GM23248 (cell line): ENCODE measurements around the gene IHH. TPM values are rescaled to one million over a fixed set of nuclear protein-coding genes. Genes with fewer than 3 reads are reported as not detected.

Experiments used
- DNase-seq: peaks from one replicate; pipeline ENCODE4 v3.0.0-alpha.2; 2015
- H2AFZ ChIP-seq: fragments of 200-600 bp; sonication (generic); 2 replicates; pipeline ENCODE4 v1.6.1; 2016; ENCODE audit warnings: antibody characterized with exemption
- H3F3A ChIP-seq: fragments of 200-600 bp; sonication (generic); 2 replicates; pipeline ENCODE4 v1.6.1; 2016; ENCODE audit warnings: mild to moderate bottlenecking, antibody characterized with exemption, mixed run types; ENCODE audit not compliant: insufficient read depth
- H3K27ac ChIP-seq: fragments of 200-600 bp; sonication (generic); 2 replicates; pipeline ENCODE4 v1.5.1; 2016; ENCODE audit warnings: mild to moderate bottlenecking
- H3K27me3 ChIP-seq: fragments of 200-600 bp; sonication (generic); replicated peaks from 2 replicates; pipeline ENCODE4 v1.6.1; 2016; ENCODE audit warnings: mild to moderate bottlenecking; ENCODE audit not compliant: insufficient read depth
- H3K36me3 ChIP-seq: fragments of 200-600 bp; sonication (generic); 2 replicates; pipeline ENCODE4 v1.6.1; 2016; ENCODE audit warnings: low read depth, mild to moderate bottlenecking
- H3K4me1 ChIP-seq: fragments of 200-600 bp; sonication (generic); 2 replicates; pipeline ENCODE4 v1.6.1; 2016; ENCODE audit warnings: mild to moderate bottlenecking; ENCODE audit not compliant: insufficient read depth
- H3K4me2 ChIP-seq: fragments of 200-600 bp; sonication (generic); one replicate; pipeline ENCODE4 v1.6.1; 2016; ENCODE audit warnings: mild to moderate bottlenecking; ENCODE audit not compliant: unreplicated experiment
- H3K4me3 ChIP-seq: fragments of 200-600 bp; sonication (generic); 2 replicates; pipeline ENCODE4 v1.5.1; 2016; ENCODE audit warnings: mild to moderate bottlenecking
- H3K79me2 ChIP-seq: fragments of 200-600 bp; sonication (generic); 2 replicates; pipeline ENCODE4 v1.6.1; 2016; ENCODE audit warnings: mild to moderate bottlenecking; ENCODE audit not compliant: insufficient read depth
- H3K9ac ChIP-seq: fragments of 200-600 bp; sonication (generic); 2 replicates; pipeline ENCODE4 v1.6.1; 2016; ENCODE audit warnings: mild to moderate bottlenecking
- H3K9me2 ChIP-seq: fragments of 200-600 bp; sonication (generic); 2 replicates; pipeline ENCODE4 v1.6.1; 2016; ENCODE audit warnings: mixed run types, mild to moderate bottlenecking, moderate library complexity; ENCODE audit not compliant: insufficient read depth
- H3K9me3 ChIP-seq: fragments of 200-600 bp; sonication (generic); one replicate; pipeline ENCODE4 v1.6.1; 2017; ENCODE audit warnings: low read depth
- H4K20me1 ChIP-seq: fragments of 200-600 bp; sonication (generic); 2 replicates; pipeline ENCODE4 v1.6.0; 2016; ENCODE audit not compliant: insufficient read depth
- EZH2 ChIP-seq: fragments of 200-600 bp; sonication (generic); IDR thresholded peaks from 2 replicates; pipeline ENCODE4 v1.6.1; 2018; ENCODE audit warnings: antibody characterized with exemption, mild to moderate bottlenecking; ENCODE audit not compliant: insufficient read depth, poor library complexity, severe bottlenecking
- EZH2phosphoT487 ChIP-seq: fragments of 200-600 bp; sonication (generic); IDR thresholded peaks from 2 replicates; pipeline ENCODE4 v1.6.1; 2018; ENCODE audit warnings: antibody characterized with exemption, moderate library complexity, mild to moderate bottlenecking, low read depth; ENCODE audit not compliant: insufficient read depth
- WGBS, 2 experiments: methylation state at CpG; one replicate each; pipeline ENCODE4 v1.1.6; 2015 to 2017; ENCODE audit warnings: low lambda C conversion rate in 2 of 2, low coverage in 1 of 2; ENCODE audit errors: missing lambda C conversion rate in 2 of 2; 5-methylcytosine and 5-hydroxymethylcytosine counted together
- in situ Hi-C: fragments of 300-500 bp; cut with MboI; formaldehyde crosslinking; loops from 2 replicates; pipeline ENCODE4 v1.15.0; 2020
- microRNA counts: library from miRNA; unstranded; fragments of <30 nt; microRNA quantifications from one replicate; lab custom pipeline; 2016
- microRNA-seq: library from miRNA; unstranded; fragments of <30 nt; microRNA quantifications from one replicate; pipeline ENCODE4, GENCODE V29; 2016; ENCODE audit warnings: borderline number of aligned reads
- polyA plus RNA-seq: library from polyadenylated mRNA; unstranded; fragments of >200 nt; fragmentation: Nextera tagmentation; extraction: Ambion mirVana; gene quantifications from 2 replicates; pipeline ENCODE4 v1.2.1, GENCODE V29; 2016
- small RNA-seq: library from RNA; depleted of rRNA; stranded (forward); fragments of <200 nt; gene quantifications from one replicate; pipeline ENCODE3, GENCODE V24; 2014; ENCODE audit warnings: low read depth, low replicate concordance
- total RNA-seq: library from RNA; depleted of rRNA; stranded (reverse); fragments of >200 nt; shearing (Covaris generic); gene quantifications from 2 replicates; pipeline ENCODE4 v1.2.3, GENCODE V29; 2014; rRNA removed

Gene IHH
- total and polyA plus RNA-seq, 2 experiments from 2014 or later: not detected

DNA sequence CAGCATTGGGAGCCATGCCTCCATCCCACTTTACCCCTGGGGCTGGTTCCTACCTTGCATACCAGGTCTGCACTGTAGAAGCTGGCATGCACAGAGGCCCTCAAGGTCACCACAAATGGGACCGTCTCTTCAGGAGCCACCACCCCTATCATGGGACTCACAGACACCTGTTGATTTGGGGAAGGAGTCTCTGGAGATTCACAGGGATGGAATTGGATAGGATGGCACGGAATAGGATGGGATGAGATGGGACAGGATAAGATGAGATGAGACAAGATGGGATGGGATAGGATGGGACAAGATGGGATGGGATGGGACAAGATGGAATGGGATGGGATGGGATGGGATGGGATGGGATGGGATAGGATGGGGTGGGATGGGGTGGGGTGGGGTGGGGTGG, 51.4 kb downstream of the IHH start:
- Histone ChIP-seq H3K9me2 (no peaks in the 10 kb centered on the region), H4K20me1 (no peaks in the 10 kb centered on the region), H3K4me3 (no peak overlapping the region), H3K27me3 (peaks cover 12% of the 10 kb centered on the region), H3K9me3 (no peaks in the 10 kb centered on the region), H3K9ac (no peak overlapping the region), H2AFZ (no peak overlapping the region), H3F3A (no peaks in the 10 kb centered on the region), H3K4me2 (no peak overlapping the region), H3K79me2 (no peaks in the 10 kb centered on the region), H3K36me3 (no peaks in the 10 kb centered on the region), H3K27ac (no peak overlapping the region), H3K4me1 (no peaks in the 10 kb centered on the region)
- WGBS, 2 experiments: 38 to 45% methylated on average over 2 of the region's 2 CpGs
- no peak for TF ChIP-seq EZH2
- no peak for TF ChIP-seq EZH2phosphoT487
- DNase-seq: no peak
- in situ Hi-C loops: no loop called here

MicroRNA genes within 50 kb of the gene (microRNA counts, 767-probe panel; counts per million panel counts)
- 447 counts per million, percentile 86 among the panel's probes with 10 or more counts for microRNA hsa-miR-3131 (lab: Ali Mortazavi, UCI)

Small RNA genes lying within 50 kb of the gene (microRNA-seq; reads per million reads assigned to microRNA genes)
- gene MIR3131: not detected

Small RNA genes lying within 50 kb of the gene (small RNA-seq; reads per million reads assigned to genes)
- not detected for gene MIR3131
- gene RN7SL764P: not detected

Other genes with a start within 250 kb of the IHH start
- gene PRKAG3, start 229.1 kb downstream of the IHH start, total RNA-seq: not detected in 2 replicates
- not detected in 2 replicates for gene PRKAG3, start 229.1 kb downstream of the IHH start, polyA plus RNA-seq
- gene WNT6, start 201.1 kb downstream of the IHH start, total RNA-seq: not detected in 2 replicates
- not detected in 2 replicates for gene WNT6, start 201.1 kb downstream of the IHH start, polyA plus RNA-seq
- gene WNT10A, start 180.1 kb downstream of the IHH start, total RNA-seq: not detected in 2 replicates
- not detected in 2 replicates for gene WNT10A, start 180.1 kb downstream of the IHH start, polyA plus RNA-seq
- gene CDK5R2, start 101.3 kb downstream of the IHH start, total RNA-seq: not detected in 2 replicates
- not detected in 2 replicates for gene CDK5R2, start 101.3 kb downstream of the IHH start, polyA plus RNA-seq
- not detected in 2 replicates for gene FEV, start 75.7 kb downstream of the IHH start, total RNA-seq
- gene FEV, start 75.7 kb downstream of the IHH start, polyA plus RNA-seq: not detected in 2 replicates
- not detected in 2 replicates for gene CRYBA2, start 67.5 kb downstream of the IHH start, total RNA-seq
- gene CRYBA2, start 67.5 kb downstream of the IHH start, polyA plus RNA-seq: not detected in 2 replicates
- gene CFAP65, start 19.4 kb downstream of the IHH start, total RNA-seq: not detected in 2 replicates
- gene CFAP65, start 19.4 kb downstream of the IHH start, polyA plus RNA-seq: 0.08 TPM in 1 of 2 replicates, not detected in the other
- gene NHEJ1, start 99.9 kb upstream of the IHH start, total RNA-seq: 8.3 and 16.1 TPM in 2 replicates
- gene NHEJ1, start 99.9 kb upstream of the IHH start, polyA plus RNA-seq: 8.3 and 10.5 TPM in 2 replicates
- 0.13 and 1.2 TPM in 2 replicates for gene SLC23A3, start 109.1 kb upstream of the IHH start, total RNA-seq
- gene SLC23A3, start 109.1 kb upstream of the IHH start, polyA plus RNA-seq: 0.24 and 0.58 TPM in 2 replicates
- gene CNPPD1, start 116.0 kb upstream of the IHH start, total RNA-seq: 34.5 and 35.2 TPM in 2 replicates
- gene CNPPD1, start 116.0 kb upstream of the IHH start, polyA plus RNA-seq: 43.8 and 43.9 TPM in 2 replicates
- 98.9 and 120 TPM in 2 replicates for gene RETREG2, start 117.4 kb upstream of the IHH start, total RNA-seq
- 20.7 and 21.5 TPM in 2 replicates for gene RETREG2, start 117.4 kb upstream of the IHH start, polyA plus RNA-seq
- 39.3 and 42.4 TPM in 2 replicates for gene ZFAND2B, start 145.9 kb upstream of the IHH start, total RNA-seq
- gene ZFAND2B, start 145.9 kb upstream of the IHH start, polyA plus RNA-seq: 36.0 and 38.9 TPM in 2 replicates
- gene ABCB6, start 158.0 kb upstream of the IHH start, total RNA-seq: 25.3 and 35.7 TPM in 2 replicates
- 21.8 TPM in 2 replicates for gene ABCB6, start 158.0 kb upstream of the IHH start, polyA plus RNA-seq
- gene ATG9A, start 168.7 kb upstream of the IHH start, total RNA-seq: 84.4 and 97.3 TPM in 2 replicates
- 68.5 and 72.6 TPM in 2 replicates for gene ATG9A, start 168.7 kb upstream of the IHH start, polyA plus RNA-seq
- 27.8 and 32.6 TPM in 2 replicates for gene ANKZF1, start 168.9 kb upstream of the IHH start, total RNA-seq
- 26.8 and 31.5 TPM in 2 replicates for gene ANKZF1, start 168.9 kb upstream of the IHH start, polyA plus RNA-seq
- gene GLB1L, start 184.5 kb upstream of the IHH start, total RNA-seq: 13.4 and 13.5 TPM in 2 replicates
- 3.4 and 3.8 TPM in 2 replicates for gene GLB1L, start 184.5 kb upstream of the IHH start, polyA plus RNA-seq
- gene STK16, start 184.6 kb upstream of the IHH start, total RNA-seq: 15.3 and 16.0 TPM in 2 replicates
- gene STK16, start 184.6 kb upstream of the IHH start, polyA plus RNA-seq: 5.3 and 7.2 TPM in 2 replicates
- gene TUBA4B, start 192.3 kb upstream of the IHH start, total RNA-seq: not detected in 2 replicates
- not detected in 2 replicates for gene TUBA4B, start 192.3 kb upstream of the IHH start, polyA plus RNA-seq
- gene TUBA4A, start 193.0 kb upstream of the IHH start, total RNA-seq: 14.3 and 27.1 TPM in 2 replicates
- 14.5 and 15.5 TPM in 2 replicates for gene TUBA4A, start 193.0 kb upstream of the IHH start, polyA plus RNA-seq
- 50.5 and 53.7 TPM in 2 replicates for gene DNAJB2, start 218.4 kb upstream of the IHH start, total RNA-seq
- gene DNAJB2, start 218.4 kb upstream of the IHH start, polyA plus RNA-seq: 11.1 and 12.6 TPM in 2 replicates
- 50.5 and 54.1 TPM in 2 replicates for gene PTPRN, start 248.5 kb upstream of the IHH start, total RNA-seq
- gene PTPRN, start 248.5 kb upstream of the IHH start, polyA plus RNA-seq: 29.2 and 30.5 TPM in 2 replicates